Endometrium (tissue), 2 donors: ENCODE results near the gene SURF4.

Experiments used
- FAIRE-seq: peaks from 2 replicates; lab custom pipeline; 2012; peaks lifted over from hg19 to GRCh38; lab: Jason Lieb, UNC
- donor health status: control.
- donor health status: control.

SURF4 gene

DNA sequence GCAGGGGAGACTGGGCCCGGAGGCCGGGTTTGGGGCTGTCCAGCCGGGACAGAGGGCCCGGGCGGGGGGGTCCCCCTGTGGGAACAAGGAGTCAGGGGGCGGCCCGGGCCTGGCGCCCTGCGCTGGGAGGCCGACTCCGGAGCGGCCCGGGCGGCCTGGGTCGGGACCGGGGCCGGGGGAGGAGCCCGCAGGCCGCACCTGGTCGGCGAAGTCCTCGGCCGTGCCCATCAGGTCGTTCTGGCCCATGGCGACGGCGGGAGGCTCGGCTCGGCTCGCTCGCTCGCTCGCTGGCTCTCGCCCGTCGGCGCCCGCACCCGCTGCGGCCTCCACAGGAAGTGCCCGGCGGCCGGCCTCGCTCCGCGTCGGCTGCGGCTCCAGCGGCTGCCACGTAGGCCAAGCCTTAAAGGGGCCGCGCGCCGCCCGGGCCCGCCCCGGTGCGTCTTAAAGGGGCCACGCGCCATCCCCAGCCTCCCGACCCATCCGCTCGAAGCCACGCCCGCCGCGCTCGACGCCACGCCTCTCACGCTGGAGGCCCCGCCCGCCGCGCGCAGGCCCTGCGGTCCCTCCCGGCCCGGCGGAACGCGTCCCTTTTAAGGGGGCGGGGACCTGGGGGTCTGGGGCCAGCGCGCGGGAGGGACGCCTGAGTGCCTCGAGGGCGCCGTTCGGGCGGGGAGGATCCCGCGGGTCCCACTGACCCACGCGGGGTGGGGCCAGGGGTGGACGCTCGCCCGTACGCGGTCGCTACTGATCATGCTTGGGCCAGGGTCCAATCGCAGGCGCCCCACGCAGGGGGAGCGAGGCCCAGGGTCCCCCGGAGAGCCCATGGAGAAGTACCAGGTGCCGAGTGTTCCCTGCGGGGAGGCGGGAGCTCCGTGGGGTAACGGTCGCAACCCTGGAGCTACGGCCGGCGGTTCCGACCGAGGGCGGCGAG, at the start of gene SURF4, which contains the start of gene STKLD1:
SURF4 (minus strand) TSS at position 337 of the 931 bp plus-strand sequence; CDS start at position 246, 91 bp downstream.
STKLD1 (plus strand) TSS at position 643 of the 931 bp plus-strand sequence; CDS start at position 751, 108 bp downstream.
- no peak for FAIRE-seq

GRCh38 chr9:133425049-133425632, 49.3 kb upstream of the SURF4 start:
- FAIRE-seq = no peak

- no peak for FAIRE-seq
These were observed 48.3 kb upstream of the SURF4 start for GRCh38 chr9:133424187-133424586.

DNA sequence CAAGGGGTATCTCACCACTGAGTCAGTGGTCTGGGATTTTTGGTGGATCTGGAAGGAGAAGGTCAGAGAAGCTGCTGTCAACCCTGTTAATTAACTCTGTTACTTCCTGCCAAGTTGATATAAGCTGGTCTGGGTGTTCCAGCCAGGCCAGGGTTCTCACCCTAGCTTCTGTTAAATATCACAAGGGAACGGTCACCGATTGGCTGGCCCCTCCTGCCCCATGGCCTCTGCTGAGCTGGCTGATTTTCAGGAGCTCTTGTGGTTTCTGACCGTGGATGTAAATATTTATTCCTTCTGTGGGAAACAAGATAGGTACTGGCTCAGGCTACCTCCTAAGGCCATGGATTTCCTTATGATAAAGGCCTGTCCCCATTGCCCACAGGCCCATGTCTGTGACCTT, 47.4 kb upstream of the SURF4 start:
- FAIRE-seq = no peak

DNA sequence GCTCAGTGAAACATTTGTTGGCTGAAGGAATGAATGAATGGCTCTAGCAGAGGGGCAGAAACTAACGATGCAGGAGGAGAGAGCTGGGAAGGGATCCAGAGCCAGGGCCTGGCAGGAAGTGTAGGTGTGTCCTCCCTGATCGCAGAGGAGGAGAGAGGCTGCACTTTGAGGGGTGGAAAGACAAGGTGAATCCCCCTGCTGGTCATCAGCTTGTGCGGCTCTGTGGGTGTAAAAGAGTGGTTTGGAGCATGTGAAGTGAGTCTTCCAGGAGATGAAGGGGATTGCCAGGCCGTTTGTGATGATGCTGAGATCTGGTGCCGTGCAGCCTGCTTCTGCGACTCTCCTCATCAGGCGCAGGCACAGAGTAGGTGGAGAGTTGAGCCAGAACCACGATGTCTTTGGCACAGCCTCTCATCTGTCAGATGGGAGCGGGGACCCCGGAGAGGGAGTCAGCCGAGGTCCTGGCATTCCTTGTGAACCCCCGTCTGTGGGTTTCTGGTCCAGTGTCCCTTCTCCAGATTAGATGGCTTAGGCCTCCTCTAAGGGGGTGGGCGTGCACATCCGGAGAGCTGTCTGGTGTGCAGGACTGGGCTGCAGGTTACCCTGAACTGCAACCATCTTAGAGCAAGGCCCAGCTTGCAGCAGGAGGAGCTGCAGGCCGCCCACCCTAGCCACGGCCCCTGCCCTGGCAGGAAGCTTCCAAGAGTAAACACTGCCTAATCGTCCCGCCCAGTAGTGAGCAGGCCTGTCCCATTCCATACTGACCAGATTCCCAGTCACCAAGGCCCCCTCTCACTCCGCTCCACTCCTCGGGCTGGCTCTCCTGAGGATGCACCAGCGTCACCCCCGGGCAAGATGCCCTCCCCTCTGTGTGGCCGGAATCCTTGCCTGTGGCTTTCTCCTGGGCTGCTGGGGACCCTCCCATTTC, 46.0 kb upstream of the SURF4 start, which contains the start of gene ADAMTS13:
ADAMTS13 (plus strand) TSS at position 753 of the 928 bp plus-strand sequence; CDS start at position 830, 77 bp downstream.
- no peak for FAIRE-seq

DNA sequence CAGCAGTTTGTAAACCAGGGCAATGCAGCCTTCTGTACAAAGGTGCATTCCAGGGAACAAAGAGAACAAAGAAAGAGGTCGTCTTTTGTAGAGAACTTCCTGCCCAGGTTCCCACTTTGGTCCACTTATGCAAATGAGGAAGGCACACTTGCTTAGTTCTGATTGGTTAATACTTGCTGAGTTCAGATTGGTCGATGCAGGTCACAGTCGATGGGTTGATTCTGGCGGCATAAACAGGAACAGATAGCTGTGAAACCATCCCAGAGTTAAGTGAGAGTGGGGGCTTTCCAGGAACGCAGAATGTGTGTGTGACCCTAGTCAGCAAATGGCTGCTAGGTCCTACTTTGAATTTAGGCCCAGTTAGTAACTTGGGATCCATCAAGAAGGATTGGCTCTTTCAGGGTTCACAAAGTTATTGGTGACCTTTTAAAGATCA, 44.5 kb upstream of the SURF4 start:
- no peak for FAIRE-seq

DNA sequence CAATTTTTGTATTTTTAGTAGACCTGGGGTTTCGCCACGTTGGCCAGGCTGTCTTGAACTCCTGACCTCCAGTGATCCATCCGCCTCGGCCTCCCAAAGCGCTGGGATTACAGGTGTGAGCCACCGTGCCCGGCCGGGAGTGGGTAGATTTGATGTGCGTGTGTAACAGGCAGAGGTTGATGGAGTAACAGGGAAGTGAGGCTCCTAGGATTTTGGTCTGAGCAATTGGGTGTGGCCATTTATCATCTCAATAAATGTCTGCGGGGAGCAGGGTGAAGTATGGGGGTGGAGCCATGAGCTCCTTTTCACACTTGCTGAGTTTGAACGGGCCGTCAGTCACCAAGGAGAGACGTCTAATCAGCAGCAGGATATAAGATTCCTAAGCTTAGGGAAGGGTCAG, 43.1 kb upstream of the SURF4 start:
- FAIRE-seq = no peak

DNA sequence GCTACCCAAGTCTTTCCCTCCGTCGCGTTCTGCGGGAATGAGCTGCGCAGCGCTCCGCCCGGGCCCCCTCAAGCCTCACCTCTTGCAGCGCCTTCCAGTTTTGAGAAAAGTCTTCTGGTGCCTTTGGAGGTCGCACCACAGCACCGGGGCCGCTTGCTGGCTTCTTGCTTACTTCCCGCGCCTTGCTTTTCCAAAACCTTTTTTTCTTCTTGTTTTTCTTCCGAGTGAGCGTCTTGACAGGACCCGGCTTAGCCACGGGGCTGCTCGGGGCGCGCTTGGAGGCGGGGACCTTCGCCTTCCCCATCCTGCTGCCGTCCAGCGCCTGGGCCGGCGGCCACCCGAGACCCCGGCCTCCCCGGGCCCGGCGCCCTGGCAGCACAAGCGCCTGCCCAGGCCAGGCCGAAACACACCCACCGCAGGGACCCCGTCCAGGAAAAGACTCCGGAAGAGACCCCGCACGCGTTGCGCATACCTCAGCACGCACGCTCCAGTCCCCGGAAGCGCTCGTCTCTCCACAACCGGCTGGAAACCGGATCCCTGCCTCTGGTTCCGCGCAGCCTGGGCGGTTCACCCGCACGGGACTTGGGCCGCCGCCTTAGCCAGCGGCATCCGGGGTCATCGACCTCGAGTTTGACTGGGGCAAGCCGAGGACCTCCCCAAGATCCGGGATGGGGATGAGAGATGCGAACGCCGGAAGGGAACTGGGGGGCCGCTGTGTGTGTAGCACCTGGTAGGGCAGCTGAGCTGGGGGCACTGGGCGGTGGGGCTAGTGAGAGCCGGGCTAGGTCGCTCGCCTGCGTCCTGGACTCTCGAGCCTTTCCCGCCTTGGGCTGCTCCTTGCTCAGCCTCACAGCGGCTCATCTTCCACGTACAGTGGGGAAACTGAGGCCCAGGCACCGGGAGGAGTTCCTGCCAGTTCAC, 41.9 kb upstream of the SURF4 start, which contains the start of gene REXO4:
REXO4 (minus strand) TSS at position 470 of the 921 bp plus-strand sequence; CDS start at position 304, 166 bp downstream.
- no peak for FAIRE-seq

- no peak for FAIRE-seq
These were observed 39.3 kb upstream of the SURF4 start for GRCh38 chr9:133415170-133415569.

DNA sequence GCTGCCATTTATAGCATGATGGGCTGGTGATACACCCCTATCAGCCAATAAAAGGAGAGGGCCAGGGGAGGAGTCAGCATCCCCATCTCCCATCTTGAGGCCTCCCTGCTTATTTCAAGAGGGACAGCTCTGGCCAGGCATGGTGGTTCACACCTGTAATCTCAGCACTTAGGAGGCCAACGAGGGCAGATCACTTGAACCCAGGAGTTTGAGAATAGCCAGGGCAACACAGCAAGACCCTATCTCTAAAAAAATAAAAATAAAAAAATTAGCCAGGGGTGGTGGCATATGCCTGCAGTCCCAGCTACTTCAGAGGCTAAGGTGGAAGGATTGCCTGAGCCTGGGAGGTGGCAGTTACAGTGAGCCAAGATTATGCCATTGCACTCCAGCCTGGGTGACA, 32.2 kb upstream of the SURF4 start:
- no peak for FAIRE-seq

- no peak for FAIRE-seq
These were observed 30.8 kb upstream of the SURF4 start for GRCh38 chr9:133406480-133407307.

DNA sequence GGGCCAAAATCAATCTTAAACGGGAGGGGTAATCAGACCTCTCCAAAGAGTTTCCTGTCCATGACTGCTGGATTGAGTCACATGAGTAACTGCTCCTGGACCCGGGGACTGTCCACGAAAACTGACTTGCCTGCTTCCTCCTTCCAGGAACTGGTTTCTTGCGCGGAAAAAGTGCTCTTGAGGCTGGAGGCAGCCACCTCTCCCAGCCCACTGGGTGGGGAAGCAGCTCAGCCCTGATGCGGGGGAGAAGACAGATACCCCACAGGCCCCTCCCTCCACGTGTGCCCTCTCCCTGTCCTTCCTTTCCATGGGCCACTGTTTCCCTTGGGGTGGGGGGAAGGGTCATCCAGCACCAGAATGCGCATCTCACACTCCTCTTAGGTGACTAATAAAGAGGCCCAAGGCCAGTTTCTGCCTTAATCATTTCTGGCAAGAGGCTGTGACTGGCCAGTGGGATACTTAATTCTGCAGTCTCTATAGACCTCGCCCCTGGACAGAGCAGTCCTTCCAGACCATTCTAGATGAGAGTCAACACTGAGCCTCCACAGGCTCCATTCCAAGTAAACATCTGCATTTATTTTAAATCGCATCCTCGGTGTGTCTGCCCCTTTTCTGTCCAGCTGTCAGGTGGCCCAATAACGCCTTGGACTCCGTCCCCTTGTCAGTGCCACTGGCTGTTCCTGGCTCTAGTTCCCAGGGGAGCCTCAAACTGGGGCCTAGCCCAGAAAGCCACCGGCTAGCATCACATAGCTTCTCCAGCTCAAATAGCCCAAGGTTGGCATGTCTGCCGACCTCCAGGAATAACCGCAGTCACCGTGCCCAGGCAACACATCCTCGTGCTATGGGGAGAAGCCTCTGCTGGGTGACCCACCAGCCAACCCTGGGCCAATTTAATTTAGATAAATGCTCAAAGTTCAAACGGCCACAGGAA, 29.9 kb upstream of the SURF4 start:
- no peak for FAIRE-seq

DNA sequence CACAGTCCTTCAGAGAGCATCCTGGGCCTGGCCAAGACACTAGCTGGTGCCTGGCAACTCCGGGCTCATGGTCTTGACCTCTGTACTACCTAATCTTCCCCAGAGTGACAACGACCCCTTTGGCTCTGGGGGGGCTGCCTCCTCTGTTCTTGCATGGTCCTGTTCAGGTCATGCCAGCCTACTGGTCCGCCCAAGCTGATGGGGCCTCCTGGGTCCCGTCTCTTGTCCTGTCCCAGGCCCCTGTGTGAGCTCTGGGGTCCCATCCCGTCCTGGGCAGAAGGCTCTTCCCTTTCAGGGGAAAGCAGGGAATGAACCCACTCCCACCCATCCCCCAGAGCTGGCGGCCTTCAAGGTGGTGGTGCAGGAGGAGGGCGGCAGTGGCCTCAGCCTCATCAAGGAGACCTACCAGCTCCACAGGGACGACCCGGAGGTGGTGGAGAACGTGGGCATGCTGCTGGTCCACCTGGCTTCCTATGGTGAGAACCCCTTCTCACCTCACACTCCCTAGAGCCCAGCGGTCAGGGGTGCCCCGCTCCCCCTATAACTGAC, 28.7 kb upstream of the SURF4 start:
- FAIRE-seq = no peak

- FAIRE-seq = no peak
These were observed 28.1 kb upstream of the SURF4 start for GRCh38 chr9:133403766-133404453.

- no peak for FAIRE-seq
These were observed 26.8 kb upstream of the SURF4 start for GRCh38 chr9:133402689-133403088.

DNA sequence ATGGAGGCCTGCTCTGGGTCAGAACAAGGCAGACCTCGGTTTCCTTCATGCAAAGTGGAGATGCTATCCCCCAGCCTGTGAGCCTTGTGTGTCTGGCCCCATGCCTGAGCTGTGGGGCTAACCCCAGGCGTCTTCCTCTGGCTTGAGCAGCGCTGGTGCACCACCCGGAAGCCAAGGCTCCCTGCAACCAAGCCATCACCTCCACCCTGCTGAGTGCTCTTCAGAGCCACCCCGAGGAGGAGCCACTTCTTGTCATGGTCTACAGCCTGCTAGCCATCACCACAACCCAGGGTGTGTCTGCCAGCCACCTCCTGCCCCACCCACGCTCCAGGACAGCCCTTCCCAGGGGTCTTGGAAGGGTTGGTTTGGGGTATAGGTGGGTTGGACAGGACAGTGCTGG, 25.7 kb upstream of the SURF4 start:
- no peak for FAIRE-seq

- FAIRE-seq = no peak
These were observed 24.4 kb upstream of the SURF4 start for GRCh38 chr9:133400292-133400691.

- no peak for FAIRE-seq
These were observed 22.0 kb upstream of the SURF4 start for GRCh38 chr9:133397895-133398294.
